HepG2 (cell line): ENCODE measurements around the gene KIF1B. TPM values are rescaled to one million over a fixed set of nuclear protein-coding genes. Genes with fewer than 3 reads are reported as not detected.

Experiments used
- ATAC-seq: fragments of 200-7000 bp; cut with Tn5 transposase; 3 replicates; pipeline ENCODE4 v1.9.1; 2020; ENCODE audit warnings: mild to moderate bottlenecking, moderate library complexity
- BruUV-seq: library from RNA; stranded (reverse); fragments of 400-500 nt; replicated peaks from 2 replicates; lab custom pipeline; 2021; lab: Mats Ljungman, UMichigan
- CTCF ChIA-PET: fragments of 300-600 bp; formaldehyde crosslinking; extraction: SDS; loops from one replicate; lab custom pipeline; 2021; ENCODE audit warnings: low total read pairs, inconsistent platforms, low intra/inter-chr PET ratio; lab: Yijun Ruan, JAX
- POLR2A ChIA-PET: fragments of 350-600 bp; sonication (Branson Sonifier 250); formaldehyde crosslinking; loops from one replicate; lab custom pipeline; 2020; ENCODE audit warnings: antibody characterized with exemption, inconsistent platforms; lab: Yijun Ruan, JAX
- DNase-seq: peaks from one replicate; pipeline ENCODE4 v3.0.0-alpha.2; 2015; ENCODE audit warnings: low spot score
- FAIRE-seq: peaks from 3 replicates; lab custom pipeline; 2011; peaks lifted over from hg19 to GRCh38; lab: Jason Lieb, UNC
- H2AFZ ChIP-seq: one replicate; pipeline ENCODE4 v1.6.1; 2011; ENCODE audit warnings: low read length, inconsistent platforms
- H3K27ac ChIP-seq: fragments of 300-600 bp; 3 replicates; pipeline ENCODE4 v1.8.0; 2011; ENCODE audit warnings: mixed run types, mild to moderate bottlenecking, mixed read lengths, low read length, inconsistent platforms; ENCODE audit not compliant: insufficient read depth; ENCODE audit errors: extremely low read length
- H3K27me3 ChIP-seq, 2 experiments: fragments of 200-600 bp in 1 of 2; 2 replicates in 1 of 2; 3 replicates in 1 of 2; pipeline versions ENCODE4 v1.6.0 to v1.8.0; 2011; ENCODE audit warnings: low read length in 2 of 2, mild to moderate bottlenecking in 2 of 2, moderate library complexity in 2 of 2, inconsistent platforms in 1 of 2; ENCODE audit not compliant: insufficient read depth in 2 of 2, control insufficient read depth in 1 of 2
- H3K36me3 ChIP-seq, 2 experiments: fragments of 200-600 bp in 1 of 2; replicated peaks in 1 of 2; 2 replicates in 1 of 2; 3 replicates in 1 of 2; pipeline versions ENCODE4 v1.5.1 to v1.8.0; 2011; ENCODE audit warnings: low read length in 2 of 2, inconsistent platforms in 1 of 2; ENCODE audit not compliant: insufficient read depth in 2 of 2, control insufficient read depth in 1 of 2
- H3K4me1 ChIP-seq: 2 replicates; pipeline ENCODE4 v1.5.1; 2012; ENCODE audit warnings: low read length, inconsistent platforms; ENCODE audit not compliant: insufficient read depth
- H3K4me2 ChIP-seq: 2 replicates; pipeline ENCODE4 v1.6.0; 2011; ENCODE audit warnings: low read depth, low read length, inconsistent platforms
- H3K4me3 ChIP-seq, 3 experiments: fragments of 200-600 bp in 1 of 3; sonication (generic), shearing (Covaris generic) in 1 of 3; replicated peaks in 1 of 3; 2 replicates each; pipeline ENCODE4 v1.5.1; 2011 to 2016; ENCODE audit warnings: low read length in 3 of 3, inconsistent platforms in 2 of 3, low read depth in 2 of 3, mild to moderate bottlenecking in 2 of 3, control low read depth in 1 of 3, mixed read lengths in 1 of 3; ENCODE audit not compliant: insufficient read depth in 1 of 3
- H3K79me2 ChIP-seq: one replicate; pipeline ENCODE4 v1.6.1; 2011; ENCODE audit warnings: low read length, inconsistent platforms; ENCODE audit not compliant: insufficient read depth
- H3K9ac ChIP-seq: 2 replicates; pipeline ENCODE4 v1.6.0; 2011; ENCODE audit warnings: mild to moderate bottlenecking, low read depth, low read length, inconsistent platforms; ENCODE audit not compliant: insufficient read depth
- H3K9me3 ChIP-seq: 2 replicates; pipeline ENCODE4 v1.5.1; 2012; ENCODE audit warnings: mild to moderate bottlenecking, low read length
- H4K20me1 ChIP-seq: 2 replicates; pipeline ENCODE4 v1.6.0; 2011; ENCODE audit warnings: inconsistent platforms, mild to moderate bottlenecking, low read length, moderate library complexity; ENCODE audit not compliant: insufficient read depth
- CEBPZ ChIP-seq: IDR thresholded peaks from 2 replicates; pipeline ENCODE4 v1.6.1; 2012; ENCODE audit warnings: low read length, improper control_type of control experiment
- HINFP ChIP-seq: sonication (generic); formaldehyde crosslinking; IDR thresholded peaks from 2 replicates; pipeline ENCODE4 v1.4.0; 2020; ENCODE audit warnings: low read depth, mild to moderate bottlenecking, missing genetic modification reagents
- HMG20A ChIP-seq: IDR thresholded peaks from 2 replicates; pipeline ENCODE4 v1.6.1; 2016; ENCODE audit warnings: borderline replicate concordance
- MBD4 ChIP-seq: IDR thresholded peaks from 2 replicates; pipeline ENCODE4 v1.6.1; 2012; ENCODE audit warnings: low read length, inconsistent platforms, borderline replicate concordance
- PCBP1 ChIP-seq: fragments of 200-400 bp; formaldehyde crosslinking; IDR thresholded peaks from 2 replicates; pipeline ENCODE4 v1.6.1; 2017; ENCODE audit warnings: mild to moderate bottlenecking, low read depth, low read length, borderline replicate concordance
- POGK ChIP-seq: sonication (generic); formaldehyde crosslinking; conservative IDR thresholded peaks from 2 replicates; pipeline ENCODE4 v1.8.0; 2022; ENCODE audit warnings: mild to moderate bottlenecking, moderate library complexity, missing genetic modification reagents
- SNAI1 ChIP-seq: sonication (generic); formaldehyde crosslinking; IDR thresholded peaks from 2 replicates; pipeline ENCODE4 v1.5.0; 2020; ENCODE audit warnings: mild to moderate bottlenecking, missing genetic modification reagents, borderline replicate concordance
- SP5 ChIP-seq: IDR thresholded peaks from 2 replicates; pipeline ENCODE4 v1.6.1; 2016; ENCODE audit warnings: low read depth, borderline replicate concordance
- THYN1 ChIP-seq: sonication (generic); formaldehyde crosslinking; IDR thresholded peaks from 2 replicates; pipeline ENCODE4 v1.8.1; 2023; ENCODE audit warnings: low read depth, mild to moderate bottlenecking, moderate library complexity, missing genetic modification reagents, borderline replicate concordance
- XRCC5 ChIP-seq: fragments of 200-400 bp; formaldehyde crosslinking; optimal IDR thresholded peaks from 2 replicates; pipeline ENCODE3; 2017; ENCODE audit warnings: mild to moderate bottlenecking, low read length
- ZMYM4 ChIP-seq: sonication (generic); formaldehyde crosslinking; IDR thresholded peaks from 2 replicates; pipeline ENCODE4 v1.8.1; 2023; ENCODE audit warnings: mild to moderate bottlenecking, missing genetic modification reagents
- ZNF3 ChIP-seq: IDR thresholded peaks from 2 replicates; pipeline ENCODE4 v1.7.0; 2017; ENCODE audit warnings: inconsistent platforms
- ZNF644 ChIP-seq: IDR thresholded peaks from 2 replicates; pipeline ENCODE4 v1.6.1; 2016; ENCODE audit warnings: low read depth
- WGBS: methylation state at CpG from one replicate; pipeline ENCODE4 v1.1.6; 2017; ENCODE audit warnings: low lambda C conversion rate; 5-methylcytosine and 5-hydroxymethylcytosine counted together
- in situ Hi-C: cut with HindIII; loops from 2 replicates; pipeline ENCODE4 v1.10.0; 2017; ENCODE audit warnings: low pct_unique_long_range_greater_than_20kb; ENCODE audit not compliant: extremely low pct_ligation_motif_present
- intact Hi-C: fragments of 100-400 bp; cut with micrococcal nuclease; formaldehyde crosslinking; loops from one replicate; pipeline ENCODE4 v1.10.0; 2022; ENCODE audit not compliant: unreplicated experiment
- polyA plus RNA-seq, 8 experiments: library from polyadenylated mRNA; depleted of rRNA in 3 of 8; stranded (reverse) in 7 of 8; unstranded in 1 of 8; fragments of >200 nt; fragmentation: Illumina TruSeq in 4 of 8; extraction: Trizol in 4 of 8; gene quantifications; 2 replicates each; pipeline versions ENCODE4 v1.2.1 to v1.2.3, GENCODE V29; 2011 to 2016; ENCODE audit warnings: low read depth in 4 of 8, missing spikeins in 1 of 8, mixed read lengths in 1 of 8; ENCODE audit not compliant: insufficient read depth in 1 of 8
- total RNA-seq, 5 experiments: library from RNA; depleted of rRNA; stranded (reverse); fragments of >200 nt; fragmentation: Illumina TruSeq; extraction: Trizol; gene quantifications; 2 replicates each; pipeline ENCODE4 v1.2.3, GENCODE V29; 2016; ENCODE audit warnings: low read depth in 1 of 5

The KIF1B gene
- total and polyA plus RNA-seq, 2 of the 13 experiments (the other 11 are each of a cell fraction or from before 2014, with no cell fraction given): 26.7 to 32.5 TPM

GRCh38 chr1:10253755-10254154, 43.4 kb downstream of the KIF1B start:
- Histone ChIP-seq H3K4me1 (peaks cover 25% of the 10 kb centered on the region), H4K20me1 (peaks cover 14% of the 10 kb centered on the region), H3K9ac (no peak overlapping the region), H3K27me3 (no peaks in the 10 kb centered on the region), H3K9me3 (no peaks in the 10 kb centered on the region), H3K27ac (peak overlapping the region; percentile 8), H2AFZ (no peak overlapping the region), H3K4me2 (no peak overlapping the region), H3K4me3 (no peak overlapping the region), H3K36me3 (peaks cover 4 to 11% of the 10 kb centered on the region in 2 experiments; a peak in 4 of 5 replicates), H3K79me2 (peaks cover 47% of the 10 kb centered on the region)
- intact Hi-C loops (no loop called here), in situ Hi-C loops (no loop called here)
- BruUV-seq: no TSS peak
- TF ChIP-seq ZMYM4 (CRISPR knock-in tag): no peak
- no peak for TF ChIP-seq XRCC5
- TF ChIP-seq SNAI1 (CRISPR knock-in tag): no peak
- no peak for TF ChIP-seq HINFP (CRISPR knock-in tag)
- TF ChIP-seq THYN1 (CRISPR knock-in tag): no peak
- no peak for TF ChIP-seq SP5 (CRISPR knock-in tag)
- no peak for TF ChIP-seq ZNF3 (CRISPR knock-in tag)
- no peak for TF ChIP-seq MBD4
- FAIRE-seq (no peak), DNase-seq (no peak), ATAC-seq (no peak)
- ChIA-PET CTCF (no interaction called here), POLR2A (no interaction called here)
- WGBS: 93% methylated on average over 3 of the region's 3 CpGs

GRCh38 chr1:10257851-10258250, 47.5 kb downstream of the KIF1B start:
- no TSS peak for BruUV-seq
- H3K9me3 ChIP-seq: no peaks in the 10 kb centered on the region
- in situ Hi-C loops: no loop called here
- H4K20me1 ChIP-seq: peaks cover 10% of the 10 kb centered on the region
- H3K27me3 ChIP-seq: no peaks in the 10 kb centered on the region
- no peak overlapping the region for H3K9ac ChIP-seq
- no peak overlapping the region for H2AFZ ChIP-seq
- H3K36me3 ChIP-seq: peaks cover 7 to 32% of the 10 kb centered on the region in 2 experiments
- intact Hi-C loops: no loop called here
- DNase-seq (peak; percentile 14), FAIRE-seq (no peak), ATAC-seq (no peak)
- H3K4me2 ChIP-seq: no peak overlapping the region
- POLR2A ChIA-PET: no interaction called here
- H3K4me3 ChIP-seq: no peak overlapping the region
- peaks cover 19% of the 10 kb centered on the region for H3K79me2 ChIP-seq
- CTCF ChIA-PET: no interaction called here
- peaks cover 15% of the 10 kb centered on the region for H3K4me1 ChIP-seq
- 80% methylated on average over 4 of the region's 4 CpGs for WGBS
- H3K27ac ChIP-seq: no peak overlapping the region
- no peak for TF ChIP-seq PCBP1
- TF ChIP-seq HMG20A (CRISPR knock-in tag): 0 out of 2 replicates have a peak, but pooled peaks have one; percentile 17
- no peak for TF ChIP-seq CEBPZ
- no peak for TF ChIP-seq ZNF644
- TF ChIP-seq POGK: no peak
